ENCODE measurements around the gene OR6C75.
"Not testable (repeated sequence)": the region's sequence is repeated elsewhere in the genome, so short reads cannot be mapped to it uniquely, and the experiment has no call there.

Gene OR6C75

DNA sequence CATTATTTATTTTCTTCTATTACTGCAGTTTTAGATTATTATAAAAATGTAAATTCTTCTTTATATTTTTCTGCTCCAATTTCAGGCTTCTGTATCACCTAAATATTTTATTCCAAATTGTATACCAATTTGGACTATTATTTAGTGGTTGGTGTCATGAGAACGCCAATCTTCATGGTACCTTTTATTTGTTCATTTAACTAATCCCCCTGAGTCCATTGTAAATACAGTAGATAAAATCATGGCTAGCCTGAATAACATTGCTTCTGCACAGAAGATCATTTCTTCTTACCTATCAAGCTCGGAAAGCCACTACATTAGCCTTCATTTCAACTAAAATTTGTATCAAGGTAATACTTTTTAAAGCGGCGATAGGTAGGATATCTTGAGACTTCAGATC lies at the start of gene OR6C75:
Gene OR6C75 (plus strand): TSS at position 301 of the 400 bp plus-strand sequence. CDS start 2,136 bp downstream, outside the sequence.
- DNase-seq (ENCODE audit: low read depth) = no peak

DNA sequence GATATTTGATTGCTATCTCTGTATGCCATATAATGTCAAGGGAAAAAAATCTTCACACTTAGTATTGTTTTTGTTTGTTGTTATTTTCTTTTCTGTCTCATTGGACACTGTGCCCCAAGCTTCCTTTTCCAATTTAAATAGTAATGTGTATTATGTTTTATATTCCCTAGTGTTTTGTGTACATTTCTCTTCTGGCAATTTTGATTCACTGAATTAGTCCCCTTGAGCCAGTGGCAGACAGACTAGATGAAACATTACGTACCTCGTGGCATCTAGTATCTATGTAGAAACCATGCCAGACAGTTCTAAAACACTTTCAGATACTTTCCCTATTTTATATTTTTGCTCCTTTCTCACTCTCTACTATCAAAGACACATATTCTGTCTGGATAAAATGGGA lies 48.7 kb upstream of the OR6C75 start, which contains the start of gene OR6C1:
Gene OR6C1 (plus strand): TSS at position 301 of the 400 bp plus-strand sequence. CDS start 6,257 bp downstream, outside the sequence.
- DNase-seq (ENCODE audit: low read depth) = no peak

DNA sequence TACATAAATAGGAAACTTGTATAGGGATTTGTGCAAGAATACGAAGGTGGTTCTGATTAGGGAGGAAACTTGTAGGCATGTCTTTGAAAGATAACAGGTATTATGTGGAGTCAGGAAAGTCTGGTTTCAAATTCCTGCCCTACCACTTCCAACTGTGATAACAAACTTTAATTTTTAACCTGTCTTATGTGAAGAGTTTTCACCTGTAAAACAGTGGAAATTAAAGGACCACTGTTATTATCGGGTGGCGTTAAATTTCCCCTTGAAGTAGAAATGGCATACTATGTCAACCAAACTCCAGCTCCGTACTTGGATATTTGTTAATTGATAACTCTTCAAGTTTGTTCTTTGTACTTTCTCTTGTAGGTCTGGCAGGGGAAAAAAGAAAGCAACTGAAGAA lies 42.6 kb upstream of the OR6C75 start:
- DNase-seq (ENCODE audit: low read depth) = no peak

DNA sequence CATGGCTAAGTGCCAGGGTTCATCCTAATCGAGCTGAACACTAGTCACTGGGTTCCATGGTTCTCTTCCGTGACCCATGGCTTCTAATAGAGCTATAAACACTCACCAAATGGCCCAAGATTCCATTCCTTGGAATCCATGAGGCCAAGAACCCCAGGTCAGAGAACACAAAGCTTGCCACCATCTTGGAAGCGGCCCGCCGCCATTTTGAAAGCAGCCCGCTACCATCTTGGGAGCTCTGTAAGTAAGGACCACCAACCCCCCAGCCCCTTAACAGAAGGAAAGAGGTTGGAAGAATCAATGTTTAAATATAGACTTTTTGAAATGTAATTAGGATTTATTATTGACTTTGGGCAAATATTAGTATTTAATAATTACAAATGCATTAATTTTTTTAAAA lies 37.0 kb upstream of the OR6C75 start:
- not testable (repeated sequence) for DNase-seq (ENCODE audit: low read depth)

DNA sequence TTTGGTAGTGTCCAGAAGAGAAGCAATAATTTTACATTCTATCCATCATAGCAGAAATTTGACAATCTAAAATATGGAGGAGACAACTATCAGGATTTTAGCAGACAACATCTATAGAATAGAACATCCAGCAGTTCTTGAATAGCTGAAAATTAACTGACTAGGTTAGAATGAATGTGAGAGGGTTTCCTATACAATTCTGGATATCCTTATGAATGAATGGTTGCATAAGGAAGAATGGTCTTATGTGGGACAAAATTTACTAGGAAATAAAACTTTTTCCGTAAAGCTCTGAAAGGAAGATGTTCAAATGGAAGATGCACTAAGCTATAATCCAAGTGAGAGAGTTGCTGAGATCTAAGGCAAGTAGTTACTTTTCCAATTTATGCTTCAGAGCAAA lies 32.3 kb upstream of the OR6C75 start, which contains the start of gene OR6C3:
Gene OR6C3 (plus strand): TSS at position 301 of the 400 bp plus-strand sequence. CDS start 955 bp downstream, outside the sequence.
- DNase-seq (ENCODE audit: low read depth) = no peak

GRCh38 chr12:55336002-55336401 lies 26.8 kb upstream of the OR6C75 start:
- DNase-seq (ENCODE audit: low read depth) = no peak

DNA sequence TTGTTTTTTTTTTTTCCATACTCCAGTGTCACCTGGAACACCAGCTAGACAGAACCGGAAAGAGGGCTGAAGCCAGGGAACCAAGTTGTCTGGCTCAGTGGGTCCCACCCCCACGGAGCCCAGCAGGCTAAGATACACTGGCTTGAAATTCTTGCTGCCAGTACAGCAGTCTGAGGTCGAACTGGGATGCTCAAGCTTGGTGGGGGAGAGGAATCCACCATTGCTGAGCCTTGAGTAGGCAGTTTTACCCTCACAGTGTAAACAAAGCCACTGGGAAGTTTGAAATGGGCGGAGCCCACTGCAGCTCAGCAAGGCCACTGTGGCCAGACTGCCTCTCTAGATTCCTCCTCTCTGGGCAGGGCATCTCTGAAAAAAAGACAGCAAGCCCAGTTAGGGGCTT lies 7.4 kb upstream of the OR6C75 start:
- DNase-seq (ENCODE audit: low read depth) = not testable (repeated sequence)

GRCh38 chr12:55365086-55365485 lies 2.3 kb downstream of the OR6C75 start:
- no peak for DNase-seq (ENCODE audit: low read depth)

GRCh38 chr12:55372521-55372920 lies 9.7 kb downstream of the OR6C75 start:
- no peak for DNase-seq (ENCODE audit: low read depth)

GRCh38 chr12:55385891-55386290 lies 23.1 kb downstream of the OR6C75 start:
- DNase-seq (ENCODE audit: low read depth) = no peak

DNA sequence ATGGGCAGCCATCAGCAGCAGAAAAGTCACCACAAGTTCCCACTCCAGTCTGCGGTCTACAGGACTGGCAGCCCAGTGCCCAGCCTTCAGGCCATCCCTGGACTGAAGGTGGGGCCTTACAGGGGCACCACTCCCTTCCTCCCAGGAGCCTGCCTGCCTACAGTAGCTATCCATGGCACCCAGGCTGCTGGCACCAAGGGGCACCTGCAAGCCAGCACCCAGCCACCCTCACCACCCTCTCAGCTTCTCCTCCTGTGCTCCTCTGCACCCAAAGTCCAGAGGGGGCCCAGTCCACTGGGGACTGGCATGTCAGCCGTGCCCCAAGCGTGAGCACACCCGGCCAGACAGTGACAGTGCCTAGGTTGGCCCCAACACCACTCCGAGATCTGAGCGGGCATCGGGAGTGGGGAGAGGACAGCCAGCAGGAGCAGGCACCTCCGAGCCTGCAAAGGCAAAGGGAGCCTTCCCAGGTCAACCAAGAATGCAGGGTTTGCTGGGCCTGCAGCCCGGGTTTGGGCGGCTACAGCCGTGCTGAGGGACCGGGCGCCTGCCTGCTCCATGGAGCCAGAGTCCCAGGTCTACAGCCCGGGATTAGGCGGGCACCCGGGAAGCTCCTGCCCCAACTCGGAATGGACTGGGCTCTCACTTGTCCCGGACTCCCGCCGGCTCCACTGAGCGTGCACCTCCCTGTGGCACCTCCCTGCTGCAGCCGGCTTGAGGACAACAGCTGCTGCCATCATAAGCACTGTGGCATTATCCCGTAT lies 29.4 kb downstream of the OR6C75 start:
- no peak for DNase-seq (ENCODE audit: low read depth)

GRCh38 chr12:55396326-55396725 lies 33.6 kb downstream of the OR6C75 start:
- no peak for DNase-seq (ENCODE audit: low read depth)

GRCh38 chr12:55400229-55400628 lies 37.5 kb downstream of the OR6C75 start, which contains the start of gene OR6C65:
Gene OR6C65, plus strand, starts transcription at chr12:55400529. Its CDS starts 0 bp downstream, at chr12:55400529.
- no peak for DNase-seq (ENCODE audit: low read depth)

GRCh38 chr12:55407866-55408265 lies 45.1 kb downstream of the OR6C75 start:
- DNase-seq (ENCODE audit: low read depth) = no peak

DNA sequence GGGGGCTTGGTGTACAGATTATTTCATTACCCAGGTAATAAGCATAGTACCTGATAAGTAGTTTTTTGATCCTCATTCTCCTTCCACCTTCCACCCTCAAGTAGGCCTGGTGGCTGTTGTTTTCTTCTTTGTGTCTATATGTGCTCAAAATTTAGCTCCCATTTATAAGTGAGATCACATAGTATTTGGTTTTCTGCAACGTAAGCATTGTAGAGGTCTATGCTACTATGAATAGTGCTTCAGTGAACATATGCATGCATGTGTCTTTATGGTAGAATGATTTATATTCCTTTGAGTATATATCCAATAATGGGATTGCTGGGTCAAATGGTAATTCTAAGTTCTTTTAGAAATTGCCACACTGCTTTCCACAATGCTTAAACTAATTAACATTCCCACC lies 46.4 kb downstream of the OR6C75 start:
- DNase-seq (ENCODE audit: low read depth) = not testable (repeated sequence)

DNA sequence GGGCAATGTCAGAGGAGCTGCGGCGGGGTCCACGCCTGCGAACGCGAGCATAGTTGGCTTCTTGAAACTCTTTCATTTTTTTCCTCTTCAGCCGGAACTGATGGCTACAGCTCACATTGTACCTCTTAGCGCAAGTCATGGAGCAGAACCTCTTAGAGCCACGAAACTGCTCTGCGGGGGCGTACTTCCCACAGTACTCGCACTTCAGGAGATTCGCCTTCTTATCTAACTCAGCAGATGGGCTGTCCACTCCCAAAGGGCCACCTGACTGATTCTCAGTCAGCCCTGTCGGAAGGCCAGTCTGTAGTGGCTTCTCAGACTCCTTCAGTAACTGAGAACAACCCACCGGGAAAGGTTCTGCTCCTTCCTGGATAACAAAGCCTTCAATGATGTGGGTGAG lies 49.4 kb downstream of the OR6C75 start:
- not testable (repeated sequence) for DNase-seq (ENCODE audit: low read depth)

GRCh38 chr12:55413498-55414388 lies 51.0 kb downstream of the OR6C75 start:
- not testable (repeated sequence) for DNase-seq (ENCODE audit: low read depth)

DNA sequence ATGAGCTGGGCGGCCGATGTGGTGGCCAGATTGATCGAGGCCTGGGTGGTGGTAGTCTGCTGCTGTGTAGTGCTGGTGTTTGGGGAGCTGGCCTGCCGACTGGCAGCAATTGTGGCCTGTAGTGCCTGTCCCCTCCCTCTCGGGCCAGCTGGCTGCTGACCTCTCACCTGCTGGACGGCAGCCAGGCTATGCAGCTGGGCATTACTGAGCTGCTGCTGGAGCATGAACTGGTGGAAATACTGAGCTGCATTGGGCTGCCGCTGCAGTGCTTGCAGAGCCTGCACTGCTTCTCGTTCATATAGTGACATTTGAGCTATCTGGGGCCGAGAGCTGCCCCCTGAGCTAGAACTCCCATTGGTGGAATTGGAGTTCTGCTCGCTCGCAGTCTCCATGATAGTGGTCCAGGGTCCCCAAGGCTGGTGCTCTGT lies 51.6 kb downstream of the OR6C75 start:
- DNase-seq (ENCODE audit: low read depth) = not testable (repeated sequence)

- DNase-seq (ENCODE audit: low read depth) = not testable (repeated sequence)
Observed at GRCh38 chr12:55414889-55415288, 52.1 kb downstream of the OR6C75 start.

DNA sequence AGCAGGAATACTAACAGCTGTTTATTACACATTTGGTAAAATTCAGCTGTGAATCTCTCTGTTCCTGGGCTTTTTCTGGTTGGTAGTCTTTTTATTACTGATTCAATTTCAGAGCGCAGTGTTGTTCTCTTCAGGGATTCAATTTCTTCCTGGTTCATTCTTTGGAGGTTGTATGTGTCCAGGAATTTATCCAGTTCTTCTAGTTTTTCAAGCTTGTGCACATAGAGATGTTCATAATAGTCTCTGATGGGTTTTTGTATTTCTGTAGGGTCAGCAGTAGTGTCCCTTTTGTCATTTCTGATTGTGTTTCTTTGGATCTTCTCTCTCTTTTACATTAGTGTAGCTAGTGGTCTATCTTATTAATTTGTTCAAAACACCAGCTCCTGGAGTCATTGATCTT lies 54.2 kb downstream of the OR6C75 start:
- DNase-seq (ENCODE audit: low read depth) = no peak

Data from T-helper 22 cell (primary cell).